Measurements from ENCODE around the gene DEFB118. TPM values are rescaled to one million over a fixed set of nuclear protein-coding genes. Genes with fewer than 3 reads are reported as not detected.

The DEFB118 gene
- total and polyA plus RNA-seq, 8 donors, result not detected

GRCh38 chr20:31394900-31395299 lies 26.5 kb downstream of the DEFB118 start:
- no peak overlapping the region for H3K27ac ChIP-seq
- H3K4me3 ChIP-seq, result no peak overlapping the region
- ATAC-seq (no peak), FAIRE-seq (no peak), DNase-seq (no peak)
- no peaks in the 10 kb centered on the region for H3K36me3 ChIP-seq
- 29 to 35% methylated on average over 3 of the region's 3 CpGs for WGBS, 2 donors
- H3K4me1 ChIP-seq, result no peaks in the 10 kb centered on the region
- intact Hi-C loops (cut with DNase I), result no loop called here
- H3K27me3 ChIP-seq, result no peaks in the 10 kb centered on the region
- no peak for TF ChIP-seq CTCF (IDR thresholded peaks at IDR 0.05)
- H3K9me3 ChIP-seq, result no peaks in the 10 kb centered on the region

- Histone ChIP-seq H3K36me3 (no peaks in the 10 kb centered on the region), H3K27ac (no peak overlapping the region), H3K4me3 (no peak overlapping the region), H3K27me3 (no peaks in the 10 kb centered on the region), H3K4me1 (no peaks in the 10 kb centered on the region), H3K9me3 (no peaks in the 10 kb centered on the region)
- no peak for DNase-seq
- WGBS, 2 donors, result 5 to 30% methylated on average over 1 of the region's 1 CpG
- ATAC-seq, result no peak
- intact Hi-C loops (cut with DNase I), result no loop called here
- no peak for TF ChIP-seq CTCF (IDR thresholded peaks at IDR 0.05)
- FAIRE-seq, result no peak
Observed at GRCh38 chr20:31403886-31404285, 35.5 kb downstream of the DEFB118 start.

- DNase-seq, result no peak
- no peak for FAIRE-seq
- intact Hi-C loops (cut with DNase I), result no loop called here
Observed at GRCh38 chr20:31406115-31406514, 37.7 kb downstream of the DEFB118 start, which contains the start of gene DEFB121. Gene DEFB121 (minus strand): TSS chr20:31406215. CDS start chr20:31406152, 63 bp downstream.

GRCh38 chr20:31410011-31410410 lies 41.6 kb downstream of the DEFB118 start:
- DNase-seq (no peak), FAIRE-seq (no peak), ATAC-seq (no peak)
- no peaks in the 10 kb centered on the region for H3K4me1 ChIP-seq
- no peaks in the 10 kb centered on the region for H3K36me3 ChIP-seq
- 25 to 27% methylated on average over 1 of the region's 1 CpG for WGBS, 2 donors
- H3K9me3 ChIP-seq, result no peaks in the 10 kb centered on the region
- intact Hi-C loops (cut with DNase I), result no loop called here
- TF ChIP-seq CTCF (IDR thresholded peaks at IDR 0.05), result no peak
- no peaks in the 10 kb centered on the region for H3K27me3 ChIP-seq
- no peak overlapping the region for H3K4me3 ChIP-seq
- no peak overlapping the region for H3K27ac ChIP-seq

More at GRCh38 chr20:31406115-31406514, 37.7 kb downstream of the DEFB118 start, which contains the start of gene DEFB121:
- no peak for TF ChIP-seq CTCF (IDR thresholded peaks at IDR 0.05)
- H3K4me1 ChIP-seq, result no peaks in the 10 kb centered on the region
- 28 to 30% methylated on average over 3 of the region's 3 CpGs for WGBS, 2 donors
- no peaks in the 10 kb centered on the region for H3K9me3 ChIP-seq
- ATAC-seq, result no peak
- H3K36me3 ChIP-seq, result no peaks in the 10 kb centered on the region
- H3K27me3 ChIP-seq, result no peaks in the 10 kb centered on the region
- no peak within 1 kb of the TSS for H3K27ac ChIP-seq
- no peak within 1 kb of the TSS for H3K4me3 ChIP-seq

GRCh38 chr20:31414381-31414780 lies 46.0 kb downstream of the DEFB118 start:
- Histone ChIP-seq H3K27ac (no peak overlapping the region), H3K4me3 (no peak overlapping the region), H3K4me1 (no peaks in the 10 kb centered on the region), H3K36me3 (no peaks in the 10 kb centered on the region), H3K9me3 (no peaks in the 10 kb centered on the region), H3K27me3 (no peaks in the 10 kb centered on the region)
- WGBS, 2 donors, result 43 to 53% methylated on average over 6 of the region's 6 CpGs
- intact Hi-C loops (cut with DNase I), result no loop called here
- no peak for FAIRE-seq
- TF ChIP-seq CTCF (IDR thresholded peaks at IDR 0.05), result no peak
- no peak for ATAC-seq
- DNase-seq, result no peak

All from pancreas (tissue), 10 donors.